T-cell (primary cell): Measurements from ENCODE around the gene CCDC83. TPM values are rescaled to one million over a fixed set of nuclear protein-coding genes. Genes with fewer than 3 reads are reported as not detected.
"Not testable (repeated sequence)": the region's sequence is repeated elsewhere in the genome, so short reads cannot be mapped to it uniquely, and the experiment has no call there.

ENCODE experiments used
- ATAC-seq, 4 experiments: fragments of 200-7000 bp in 3 of 4; fragments of 150-1000 bp in 1 of 4; cut with Tn5 transposase; replicated peaks in 1 of 4; 1 replicate in 3 of 4; 2 replicates in 1 of 4; pipeline ENCODE4 v1.10.0; 2021; ENCODE audit warnings: moderate library complexity in 3 of 4, mild to moderate bottlenecking in 2 of 4, moderate number of reproducible peaks in 1 of 4
- CTCF ChIA-PET, 2 donors: fragments of 300-600 bp; sonication (Branson Sonifier 250); formaldehyde crosslinking; loops; one replicate each; lab custom pipeline; 2022; ENCODE audit warnings: antibody characterized with exemption in 2 of 2; lab: Charles Lee
- POLR2A ChIA-PET, 2 donors: fragments of 300-600 bp; sonication (Branson Sonifier 250); formaldehyde crosslinking; loops; one replicate each; lab custom pipeline; 2022; ENCODE audit warnings: antibody characterized with exemption in 2 of 2; lab: Charles Lee
- DNase-seq, 35 experiments: peaks; one replicate each; pipeline versions ENCODE4 v3.0.0 to v3.0.0-alpha.2; 2013 to 2023
- H3K27ac ChIP-seq: one replicate; pipeline ENCODE4 v1.5.1; 2013; ENCODE audit warnings: low read length
- H3K27me3 ChIP-seq, 2 experiments: replicated peaks in 1 of 2; 1 replicate in 1 of 2; 2 replicates in 1 of 2; pipeline versions ENCODE4 v1.6.1 to v1.7.0; 2013; ENCODE audit warnings: low read length in 1 of 2, mixed read lengths in 1 of 2; ENCODE audit not compliant: control insufficient read depth in 2 of 2, insufficient read depth in 2 of 2; ENCODE audit errors: extremely low read depth in 1 of 2
- H3K36me3 ChIP-seq, 2 donors: 1 replicate in 1 of 2; 2 replicates in 1 of 2; pipeline versions ENCODE4 v1.6.1 to v1.7.0; 2013; ENCODE audit warnings: low read length in 1 of 2; ENCODE audit not compliant: control insufficient read depth in 2 of 2, insufficient read depth in 1 of 2; ENCODE audit errors: extremely low read depth in 1 of 2
- H3K4me1 ChIP-seq, 2 experiments: 1 replicate in 1 of 2; 2 replicates in 1 of 2; pipeline versions ENCODE4 v1.6.1 to v1.7.0; 2013; ENCODE audit warnings: low read length in 2 of 2, mixed read lengths in 1 of 2; ENCODE audit not compliant: insufficient read depth in 2 of 2, control insufficient read depth in 1 of 2; ENCODE audit errors: extremely low read depth in 1 of 2
- H3K4me3 ChIP-seq, 2 donors: 1 replicate in 1 of 2; 2 replicates in 1 of 2; pipeline versions ENCODE4 v1.5.1 to v1.7.0; 2013; ENCODE audit warnings: mild to moderate bottlenecking in 2 of 2, low read length in 1 of 2, moderate library complexity in 1 of 2; ENCODE audit not compliant: control insufficient read depth in 1 of 2; ENCODE audit errors: extremely low read depth in 1 of 2
- H3K9me3 ChIP-seq: 2 replicates; pipeline ENCODE4 v1.7.0; 2013
- H3K27ac Mint-ChIP-seq, 2 donors: one replicate each; pipeline ENCODE4 v1.8.0; 2020 to 2021; ENCODE audit warnings: mild to moderate bottlenecking in 2 of 2, mixed read lengths in 2 of 2
- H3K27me3 Mint-ChIP-seq, 2 donors: one replicate each; pipeline ENCODE4 v1.8.0; 2021 to 2022; ENCODE audit warnings: mixed read lengths in 2 of 2
- H3K36me3 Mint-ChIP-seq: one replicate; pipeline ENCODE4 v1.8.0; 2021; ENCODE audit warnings: mixed read lengths
- H3K4me1 Mint-ChIP-seq, 3 donors: one replicate each; pipeline ENCODE4 v1.8.0; 2020 to 2022; ENCODE audit warnings: mixed read lengths in 3 of 3, mild to moderate bottlenecking in 1 of 3
- H3K4me3 Mint-ChIP-seq, 3 donors: one replicate each; pipeline ENCODE4 v1.8.0; 2020 to 2022; ENCODE audit warnings: mild to moderate bottlenecking in 3 of 3, mixed read lengths in 3 of 3, moderate library complexity in 3 of 3
- H3K9me3 Mint-ChIP-seq, 3 donors: one replicate each; pipeline ENCODE4 v1.8.0; 2020 to 2022; ENCODE audit warnings: mixed read lengths in 3 of 3
- WGBS: methylation state at CpG from one replicate; pipeline ENCODE4 v1.1.5; 2013; ENCODE audit warnings: missing lambda C conversion rate; ENCODE audit not compliant: insufficient coverage; 5-methylcytosine and 5-hydroxymethylcytosine counted together
- total RNA-seq, 35 experiments: library from RNA in 6 of 35; stranded (reverse) in 6 of 35; fragments of 120-200 nt in 1 of 35; gene quantifications; one replicate each; pipeline versions ENCODE4 v1.2.1 to v1.2.4 and lab custom pipeline; 2013 to 2026

The CCDC83 gene
- total RNA-seq, 5 donors from 2014 or later (not counting 1 experiment from before 2014, with no cell fraction given): 0.10 TPM; not detected in 4

- H3K27ac ChIP-seq, CTCF ChIA-PET, DNase-seq, H3K27ac Mint-ChIP-seq, H3K4me3 ChIP-seq, H3K36me3 Mint-ChIP-seq, H3K9me3 ChIP-seq, H3K9me3 Mint-ChIP-seq, H3K4me1 ChIP-seq, H3K27me3 ChIP-seq, H3K4me1 Mint-ChIP-seq, H3K36me3 ChIP-seq, ATAC-seq, H3K4me3 Mint-ChIP-seq, H3K27me3 Mint-ChIP-seq: not testable (repeated sequence)
- POLR2A ChIA-PET: interaction anchor here in 1 of 2 donors (0.7 kb wide), 1 partner anchor 171 kb away, joined by 4 read pairs; no protein-coding TSS in a partner anchor
Observed at GRCh38 chr11:85840932-85841331, 14.3 kb upstream of the CCDC83 start.

GRCh38 chr11:85843929-85844328 lies 11.3 kb upstream of the CCDC83 start:
- Histone ChIP-seq H3K36me3 (no peaks in the 10 kb centered on the region), H3K4me3 (no peak overlapping the region), H3K4me1 (no peaks in the 10 kb centered on the region), H3K9me3 (no peaks in the 10 kb centered on the region), H3K27ac (no peak overlapping the region), H3K27me3 (no peaks in the 10 kb centered on the region)
- peaks cover 0 to 4% (median 0%) of the 10 kb centered on the region in 3 donors for H3K4me1 Mint-ChIP-seq
- DNase-seq: no peak
- CTCF ChIA-PET: interaction anchor here in 1 of 2 donors (0.6 kb wide), 1 partner anchor 241 kb away, joined by 3 read pairs; no protein-coding TSS in a partner anchor
- ATAC-seq: no peak
- no peak overlapping the region for H3K4me3 Mint-ChIP-seq
- peaks cover 0 to 2% (median 0%) of the 10 kb centered on the region in 3 donors for H3K9me3 Mint-ChIP-seq
- no peaks in the 10 kb centered on the region for H3K27me3 Mint-ChIP-seq
- H3K27ac Mint-ChIP-seq: no peak overlapping the region
- WGBS: 80% methylated on average over 1 of the region's 3 CpGs
- no peaks in the 10 kb centered on the region for H3K36me3 Mint-ChIP-seq
- POLR2A ChIA-PET: no interaction called here

GRCh38 chr11:85844439-85845123 lies 10.6 kb upstream of the CCDC83 start:
- Mint-ChIP-seq H3K27ac (no peak overlapping the region), H3K36me3 (no peaks in the 10 kb centered on the region), H3K4me1 (peaks cover 0 to 4% (median 0%) of the 10 kb centered on the region in 3 donors), H3K9me3 (peaks cover 0 to 2% (median 0%) of the 10 kb centered on the region in 3 donors), H3K27me3 (no peaks in the 10 kb centered on the region), H3K4me3 (no peak overlapping the region)
- no peak for DNase-seq
- WGBS: 90% methylated on average over 2 of the region's 2 CpGs
- POLR2A ChIA-PET: no interaction called here
- Histone ChIP-seq H3K27me3 (no peaks in the 10 kb centered on the region), H3K9me3 (no peaks in the 10 kb centered on the region), H3K36me3 (no peaks in the 10 kb centered on the region), H3K4me1 (no peaks in the 10 kb centered on the region), H3K4me3 (no peak overlapping the region), H3K27ac (no peak overlapping the region)
- no peak for ATAC-seq
- CTCF ChIA-PET: no interaction called here

- no peak overlapping the region for H3K27ac Mint-ChIP-seq
- no peak for ATAC-seq
Observed at GRCh38 chr11:85845124-85845631, 10.0 kb upstream of the CCDC83 start.

GRCh38 chr11:85847436-85847835 lies 7.7 kb upstream of the CCDC83 start:
- CTCF ChIA-PET: interaction anchor here in 1 of 2 donors (0.7 kb wide), 1 partner anchor 163 kb away, joined by 3 read pairs; no protein-coding TSS in a partner anchor
- no peaks in the 10 kb centered on the region for H3K4me1 Mint-ChIP-seq
- Histone ChIP-seq H3K9me3 (no peaks in the 10 kb centered on the region), H3K4me1 (no peaks in the 10 kb centered on the region), H3K27me3 (no peaks in the 10 kb centered on the region), H3K4me3 (no peak overlapping the region), H3K36me3 (no peaks in the 10 kb centered on the region), H3K27ac (no peak overlapping the region)
- peaks cover 0 to 2% (median 0%) of the 10 kb centered on the region in 3 donors for H3K9me3 Mint-ChIP-seq
- no peaks in the 10 kb centered on the region for H3K36me3 Mint-ChIP-seq
- H3K4me3 Mint-ChIP-seq: no peak overlapping the region
- ATAC-seq: no peak
- DNase-seq: no peak
- no peak overlapping the region for H3K27ac Mint-ChIP-seq
- POLR2A ChIA-PET: no interaction called here
- no peaks in the 10 kb centered on the region for H3K27me3 Mint-ChIP-seq

More at GRCh38 chr11:85845124-85845631, 10.0 kb upstream of the CCDC83 start:
- POLR2A ChIA-PET: interaction anchor here in 1 of 2 donors (0.6 kb wide), 1 partner anchor 17 kb away, joined by 6 read pairs; no protein-coding TSS in a partner anchor
- peaks cover 0 to 2% (median 0%) of the 10 kb centered on the region in 3 donors for H3K9me3 Mint-ChIP-seq
- DNase-seq: no peak
- CTCF ChIA-PET: no interaction called here
- no peak overlapping the region for H3K4me3 ChIP-seq
- H3K27me3 ChIP-seq: no peaks in the 10 kb centered on the region
- no peaks in the 10 kb centered on the region for H3K36me3 Mint-ChIP-seq
- H3K27me3 Mint-ChIP-seq: no peaks in the 10 kb centered on the region
- no CpG with 5 or more reads among the region's 1 CpG for WGBS
- peaks cover 0 to 4% (median 0%) of the 10 kb centered on the region in 3 donors for H3K4me1 Mint-ChIP-seq
- no peaks in the 10 kb centered on the region for H3K4me1 ChIP-seq
- no peak overlapping the region for H3K4me3 Mint-ChIP-seq
- H3K36me3 ChIP-seq: no peaks in the 10 kb centered on the region
- H3K9me3 ChIP-seq: no peaks in the 10 kb centered on the region
- no peak overlapping the region for H3K27ac ChIP-seq

- no peak for ATAC-seq
- Histone ChIP-seq H3K4me3 (no peak overlapping the region), H3K27me3 (no peaks in the 10 kb centered on the region), H3K27ac (no peak overlapping the region), H3K36me3 (no peaks in the 10 kb centered on the region), H3K4me1 (no peaks in the 10 kb centered on the region), H3K9me3 (no peaks in the 10 kb centered on the region)
- whole genome bisulfite sequencing: no CpG with 5 or more reads among the region's 3 CpGs
- Mint-ChIP-seq H3K27me3 (no peaks in the 10 kb centered on the region), H3K36me3 (no peaks in the 10 kb centered on the region), H3K4me3 (no peak overlapping the region), H3K9me3 (peaks cover 0 to 2% (median 0%) of the 10 kb centered on the region in 3 donors), H3K27ac (no peak overlapping the region), H3K4me1 (no peaks in the 10 kb centered on the region)
- no peak for DNase-seq
- CTCF ChIA-PET: interaction anchor here in 1 of 2 donors (0.5 to 0.7 kb wide), 2 partner anchors 140 to 1045 kb away, joined by 3 to 4 read pairs; no protein-coding TSS in a partner anchor
- POLR2A ChIA-PET: interaction anchor here in 1 of 2 donors (0.6 kb wide), 1 partner anchor 48 kb away, joined by 3 read pairs; no protein-coding TSS in a partner anchor
Observed at GRCh38 chr11:85848006-85848405, 7.2 kb upstream of the CCDC83 start.
